HepG2 (cell line): ENCODE measurements around the gene SPCS1. TPM values are rescaled to one million over a fixed set of nuclear protein-coding genes. Genes with fewer than 3 reads are reported as not detected.

ENCODE experiments used
- ASH2L ChIP-seq: fragments of 300-600, 200-600 bp; sonication (generic); IDR thresholded peaks from 2 replicates; pipeline ENCODE4 v1.7.0; 2017; ENCODE audit warnings: low read depth, mild to moderate bottlenecking, moderate library complexity, mixed read lengths, low read length; ENCODE audit not compliant: insufficient read length
- BRCA1 ChIP-seq: sonication (generic); formaldehyde crosslinking; IDR thresholded peaks from 2 replicates; pipeline ENCODE4 v1.4.0; 2020; ENCODE audit warnings: missing genetic modification reagents
- HIVEP1 ChIP-seq: sonication (generic); formaldehyde crosslinking; IDR thresholded peaks from 2 replicates; pipeline ENCODE4 v1.4.0; 2020; ENCODE audit warnings: mild to moderate bottlenecking, missing genetic modification reagents
- IKZF4 ChIP-seq: sonication (generic); formaldehyde crosslinking; IDR thresholded peaks from 2 replicates; pipeline ENCODE4 v1.5.1; 2020; ENCODE audit warnings: borderline replicate concordance, mild to moderate bottlenecking, low read depth, missing genetic modification reagents; ENCODE audit errors: not compliant biosample characterization
- IRX3 ChIP-seq: sonication (generic); formaldehyde crosslinking; IDR thresholded peaks from 2 replicates; pipeline ENCODE4 v1.8.1; 2023; ENCODE audit warnings: mild to moderate bottlenecking, low read depth, missing genetic modification reagents, borderline replicate concordance
- KDM6A ChIP-seq: IDR thresholded peaks from 2 replicates; pipeline ENCODE4 v1.6.1; 2016; ENCODE audit warnings: low read depth
- MED13 ChIP-seq: sonication (generic); formaldehyde crosslinking; IDR thresholded peaks from 2 replicates; pipeline ENCODE4 v1.5.0; 2020; ENCODE audit warnings: missing genetic modification reagents
- MTA3 ChIP-seq: sonication (generic); formaldehyde crosslinking; IDR thresholded peaks from 2 replicates; pipeline ENCODE4 v1.4.0; 2020; ENCODE audit warnings: missing genetic modification reagents
- NFKBIZ ChIP-seq: IDR thresholded peaks from 2 replicates; pipeline ENCODE4 v1.6.1; 2018; ENCODE audit warnings: missing genetic modification reagents, missing compliant biosample characterization
- NONO ChIP-seq, 2 experiments: fragments of 450-650 bp in 1 of 2; sonication (generic) in 1 of 2; formaldehyde crosslinking in 1 of 2; IDR thresholded peaks in 1 of 2; conservative IDR thresholded peaks in 1 of 2; 2 replicates each; pipeline versions ENCODE4 v1.6.1 to v1.8.0; 2017 to 2022; ENCODE audit warnings: mild to moderate bottlenecking in 1 of 2, missing genetic modification reagents in 1 of 2, moderate library complexity in 1 of 2
- ZBTB38 ChIP-seq: sonication (generic); formaldehyde crosslinking; IDR thresholded peaks from 2 replicates; pipeline ENCODE4 v1.5.1; 2020; ENCODE audit warnings: mild to moderate bottlenecking, missing genetic modification reagents
- ZKSCAN1 ChIP-seq: fragments of 150-350 bp; IDR thresholded peaks from 2 replicates; pipeline ENCODE4 v1.6.1; 2014; ENCODE audit warnings: low read length
- ZNF180 ChIP-seq: sonication (generic); formaldehyde crosslinking; IDR thresholded peaks from 2 replicates; pipeline ENCODE4 v1.4.0; 2020; ENCODE audit warnings: low read depth, missing genetic modification reagents, borderline replicate concordance
- ZNF235 ChIP-seq: sonication (generic); formaldehyde crosslinking; IDR thresholded peaks from 2 replicates; pipeline ENCODE4 v1.8.1; 2023; ENCODE audit warnings: mild to moderate bottlenecking, missing genetic modification reagents, borderline replicate concordance
- ZNF30 ChIP-seq: sonication (generic); formaldehyde crosslinking; IDR thresholded peaks from 2 replicates; pipeline ENCODE4 v1.5.0; 2020; ENCODE audit warnings: mild to moderate bottlenecking, missing genetic modification reagents
- ZNF703 ChIP-seq: sonication (generic); formaldehyde crosslinking; IDR thresholded peaks from 2 replicates; pipeline ENCODE4 v1.5.1; 2020; ENCODE audit warnings: missing genetic modification reagents, mild to moderate bottlenecking, moderate library complexity, borderline replicate concordance
- ZNF766 ChIP-seq: sonication (generic); formaldehyde crosslinking; IDR thresholded peaks from 2 replicates; pipeline ENCODE4 v1.5.0; 2020; ENCODE audit warnings: missing genetic modification reagents, borderline replicate concordance
- ZNF790 ChIP-seq: sonication (generic); formaldehyde crosslinking; IDR thresholded peaks from 2 replicates; pipeline ENCODE4 v1.8.0; 2022; ENCODE audit warnings: missing genetic modification reagents, mild to moderate bottlenecking, borderline replicate concordance
- polyA plus RNA-seq, 8 experiments: library from polyadenylated mRNA; depleted of rRNA in 3 of 8; stranded (reverse) in 7 of 8; unstranded in 1 of 8; fragments of >200 nt; fragmentation: Illumina TruSeq in 4 of 8; extraction: Trizol in 4 of 8; gene quantifications; 2 replicates each; pipeline versions ENCODE4 v1.2.1 to v1.2.3, GENCODE V29; 2011 to 2016; ENCODE audit warnings: low read depth in 4 of 8, missing spikeins in 1 of 8, mixed read lengths in 1 of 8; ENCODE audit not compliant: insufficient read depth in 1 of 8
- total RNA-seq, 5 experiments: library from RNA; depleted of rRNA; stranded (reverse); fragments of >200 nt; fragmentation: Illumina TruSeq; extraction: Trizol; gene quantifications; 2 replicates each; pipeline ENCODE4 v1.2.3, GENCODE V29; 2016; ENCODE audit warnings: low read depth in 1 of 5
- TF ChIP-seq, protein P1 (sequence below), 2 experiments: sonication (generic) in 1 of 2; formaldehyde crosslinking in 1 of 2; IDR thresholded peaks; 2 replicates each; pipeline versions ENCODE4 v1.5.1 to v1.6.1; 2011 to 2020; ENCODE audit warnings: borderline replicate concordance in 1 of 2, low read depth in 1 of 2, low read length in 1 of 2, mild to moderate bottlenecking in 1 of 2, missing genetic modification reagents in 1 of 2, moderate library complexity in 1 of 2
- TF ChIP-seq, protein P2 (sequence below): sonication (generic); formaldehyde crosslinking; IDR thresholded peaks from 2 replicates; pipeline ENCODE4 v1.5.0; 2020; ENCODE audit warnings: missing genetic modification reagents
- TF ChIP-seq, protein P3 (sequence below): sonication (generic); formaldehyde crosslinking; IDR thresholded peaks from 2 replicates; pipeline ENCODE4 v1.5.0; 2020; ENCODE audit warnings: mild to moderate bottlenecking, missing genetic modification reagents

The SPCS1 gene
- total and polyA plus RNA-seq, 2 of the 13 experiments (the other 11 are each of a cell fraction or from before 2014, with no cell fraction given): 84.6 to 120 TPM

DNA sequence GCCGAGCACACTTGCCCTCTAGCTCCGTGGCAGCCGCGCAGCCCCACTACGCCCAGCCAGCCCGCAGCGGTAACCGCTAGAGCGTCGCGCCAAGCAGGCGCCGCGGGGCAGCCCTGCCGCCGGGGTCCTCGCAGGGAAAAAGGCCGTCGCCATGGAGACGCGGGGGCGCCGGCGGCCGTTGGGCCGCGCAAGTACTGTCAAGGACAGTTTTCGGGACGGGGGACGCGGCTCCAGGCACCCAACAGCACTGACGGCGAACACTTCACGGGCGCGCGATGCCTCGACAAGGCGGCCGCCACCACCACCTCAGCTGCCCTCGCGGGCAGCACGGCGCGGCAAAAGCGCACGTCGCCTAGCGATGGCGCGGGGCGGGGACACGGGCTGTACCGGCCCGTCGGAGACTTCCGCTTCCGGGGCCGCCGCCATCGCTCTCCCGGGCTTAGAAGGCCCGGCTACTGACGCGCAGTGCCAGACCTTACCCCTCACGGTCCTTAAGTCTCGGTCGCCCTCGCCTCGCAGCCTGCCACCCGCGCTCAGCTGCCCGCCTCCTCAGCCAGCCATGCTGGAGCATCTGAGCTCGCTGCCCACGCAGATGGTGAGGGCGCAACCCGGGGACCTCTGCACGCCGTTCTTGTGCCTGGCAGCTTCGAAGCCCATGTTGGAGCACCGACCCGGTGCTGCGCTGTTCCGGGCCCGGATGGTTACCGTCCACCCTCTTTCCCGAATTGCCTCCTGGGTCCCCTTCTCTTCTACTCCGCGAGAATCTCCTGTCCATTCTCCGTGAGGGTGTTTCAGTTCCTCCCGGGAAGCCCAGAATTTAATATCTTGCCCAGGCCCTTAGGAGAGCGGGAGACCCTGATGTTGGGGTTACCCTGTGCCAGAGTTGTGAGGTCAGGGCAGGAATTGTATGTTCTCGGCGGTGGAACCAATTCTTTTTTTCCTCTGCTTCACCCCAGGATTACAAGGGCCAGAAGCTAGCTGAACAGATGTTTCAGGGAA, at the start of gene SPCS1, which contains the start of gene GLT8D1 (continued):
- 0 out of 2 replicates have a peak, but pooled peaks have one; percentile 21 for TF ChIP-seq IRX3
- 0 out of 2 replicates have a peak, but pooled peaks have one; percentile 56 for TF ChIP-seq BRCA1
- peak; percentile 44; the same call in 1 of the 2 replicates for TF ChIP-seq MED13 (CRISPR knock-in tag)
- TF ChIP-seq, protein P1, sequence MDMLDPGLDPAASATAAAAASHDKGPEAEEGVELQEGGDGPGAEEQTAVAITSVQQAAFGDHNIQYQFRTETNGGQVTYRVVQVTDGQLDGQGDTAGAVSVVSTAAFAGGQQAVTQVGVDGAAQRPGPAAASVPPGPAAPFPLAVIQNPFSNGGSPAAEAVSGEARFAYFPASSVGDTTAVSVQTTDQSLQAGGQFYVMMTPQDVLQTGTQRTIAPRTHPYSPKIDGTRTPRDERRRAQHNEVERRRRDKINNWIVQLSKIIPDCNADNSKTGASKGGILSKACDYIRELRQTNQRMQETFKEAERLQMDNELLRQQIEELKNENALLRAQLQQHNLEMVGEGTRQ (IDR thresholded peaks at IDR 0.05; ENCODE audit: low read depth, low read length): no peak
- TF ChIP-seq, protein P1 (CRISPR knock-in tag; IDR thresholded peaks at IDR 0.05; ENCODE audit: borderline replicate concordance): no peak; the same call in 1 of the 2 replicates
- TF ChIP-seq HIVEP1 (CRISPR knock-in tag): peak; percentile 62; the same call in 1 of the 2 replicates
- TF ChIP-seq ZKSCAN1: peak; percentile 94
- no peak for TF ChIP-seq KDM6A (CRISPR knock-in tag)
- TF ChIP-seq, protein P2, sequence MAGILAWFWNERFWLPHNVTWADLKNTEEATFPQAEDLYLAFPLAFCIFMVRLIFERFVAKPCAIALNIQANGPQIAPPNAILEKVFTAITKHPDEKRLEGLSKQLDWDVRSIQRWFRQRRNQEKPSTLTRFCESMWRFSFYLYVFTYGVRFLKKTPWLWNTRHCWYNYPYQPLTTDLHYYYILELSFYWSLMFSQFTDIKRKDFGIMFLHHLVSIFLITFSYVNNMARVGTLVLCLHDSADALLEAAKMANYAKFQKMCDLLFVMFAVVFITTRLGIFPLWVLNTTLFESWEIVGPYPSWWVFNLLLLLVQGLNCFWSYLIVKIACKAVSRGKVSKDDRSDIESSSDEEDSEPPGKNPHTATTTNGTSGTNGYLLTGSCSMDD (CRISPR knock-in tag): no peak; the same call in 1 of the 2 replicates
- TF ChIP-seq ASH2L: peak; percentile 93
- TF ChIP-seq ZNF235: peak; percentile 40; the same call in 1 of the 2 replicates
- peak; percentile 38 for TF ChIP-seq IKZF4 (CRISPR knock-in tag)
- TF ChIP-seq, protein P3, sequence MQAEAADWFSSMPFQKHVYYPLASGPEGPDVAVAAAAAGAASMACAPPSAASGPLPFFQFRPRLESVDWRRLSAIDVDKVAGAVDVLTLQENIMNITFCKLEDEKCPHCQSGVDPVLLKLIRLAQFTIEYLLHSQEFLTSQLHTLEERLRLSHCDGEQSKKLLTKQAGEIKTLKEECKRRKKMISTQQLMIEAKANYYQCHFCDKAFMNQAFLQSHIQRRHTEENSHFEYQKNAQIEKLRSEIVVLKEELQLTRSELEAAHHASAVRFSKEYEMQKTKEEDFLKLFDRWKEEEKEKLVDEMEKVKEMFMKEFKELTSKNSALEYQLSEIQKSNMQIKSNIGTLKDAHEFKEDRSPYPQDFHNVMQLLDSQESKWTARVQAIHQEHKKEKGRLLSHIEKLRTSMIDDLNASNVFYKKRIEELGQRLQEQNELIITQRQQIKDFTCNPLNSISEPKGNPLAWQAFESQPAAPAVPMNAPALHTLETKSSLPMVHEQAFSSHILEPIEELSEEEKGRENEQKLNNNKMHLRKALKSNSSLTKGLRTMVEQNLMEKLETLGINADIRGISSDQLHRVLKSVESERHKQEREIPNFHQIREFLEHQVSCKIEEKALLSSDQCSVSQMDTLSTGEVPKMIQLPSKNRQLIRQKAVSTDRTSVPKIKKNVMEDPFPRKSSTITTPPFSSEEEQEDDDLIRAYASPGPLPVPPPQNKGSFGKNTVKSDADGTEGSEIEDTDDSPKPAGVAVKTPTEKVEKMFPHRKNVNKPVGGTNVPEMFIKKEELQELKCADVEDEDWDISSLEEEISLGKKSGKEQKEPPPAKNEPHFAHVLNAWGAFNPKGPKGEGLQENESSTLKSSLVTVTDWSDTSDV (CRISPR knock-in tag): peak; percentile 84
- no peak for TF ChIP-seq ZNF180 (CRISPR knock-in tag)
- TF ChIP-seq ZBTB38 (CRISPR knock-in tag): 0 out of 2 replicates have a peak, but pooled peaks have one; percentile 42
- TF ChIP-seq NFKBIZ (CRISPR knock-in tag): 0 out of 2 replicates have a peak, but pooled peaks have one; percentile 19
- no peak; the same call in 1 of the 2 replicates for TF ChIP-seq MTA3 (CRISPR knock-in tag)
- TF ChIP-seq ZNF703 (CRISPR knock-in tag): no peak
- TF ChIP-seq ZNF790 (CRISPR knock-in tag): peak; percentile 50; the same call in 1 of the 2 replicates
- no peak; the same call in 1 of the 2 replicates for TF ChIP-seq ZNF766 (CRISPR knock-in tag)
- TF ChIP-seq NONO (IDR thresholded peaks at IDR 0.05): no peak
- TF ChIP-seq NONO (CRISPR knock-in tag; conservative IDR thresholded peaks at IDR 0.05): peak; percentile 48; the same call in 1 of the 2 replicates
- TF ChIP-seq ZNF30: no peak
